ENCODE measurements around the gene RNF217. TPM values are rescaled to one million over a fixed set of nuclear protein-coding genes. Genes with fewer than 3 reads are reported as not detected.

The RNF217 gene
- total RNA-seq, 3 donors from 2014 or later (not counting 1 experiment from before 2014, with no cell fraction given) = 3.3 to 9.5 (median 4.4) TPM

DNA sequence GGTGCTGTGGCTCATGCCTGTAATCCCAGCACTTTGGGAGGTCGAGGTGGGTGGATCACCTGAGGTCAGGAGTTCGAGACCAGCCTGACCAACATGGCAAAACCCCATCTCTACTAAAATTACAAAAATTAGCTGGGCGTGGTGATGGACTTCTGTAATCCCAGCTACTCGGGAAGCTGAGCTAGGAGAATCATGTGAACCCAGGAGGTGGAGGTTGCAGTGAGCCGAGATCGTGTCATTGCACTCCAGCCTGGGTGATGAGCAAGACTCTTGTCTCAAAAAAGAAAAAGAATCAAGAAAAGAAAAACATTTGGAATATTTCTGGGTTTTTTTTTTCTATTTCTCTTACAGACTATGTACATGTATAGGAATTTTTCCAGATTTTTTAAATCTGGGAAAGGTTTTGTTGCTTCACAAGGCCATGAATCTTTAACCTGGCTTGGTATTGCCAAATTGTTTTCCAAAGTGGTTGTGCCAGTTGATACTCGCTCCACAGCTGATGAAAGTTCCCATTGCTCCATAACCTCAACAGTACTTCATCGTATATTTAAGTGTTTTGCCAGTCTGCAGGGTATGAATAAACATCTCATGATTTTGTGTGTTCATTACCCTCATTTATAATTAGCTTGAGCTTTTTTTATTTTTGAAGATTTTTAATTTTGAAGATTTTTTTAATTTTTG, 33.5 kb downstream of the RNF217 start:
- Mint-ChIP-seq H3K4me1 (no peaks in the 10 kb centered on the region), H3K9me3 (no peaks in the 10 kb centered on the region), H3K4me3 (no peak overlapping the region), H3K36me3 (no peaks in the 10 kb centered on the region), H3K27me3 (ENCODE audit: low read depth in 2 of 2) (peaks cover 0 to 3% of the 10 kb centered on the region in 2 donors), H3K27ac (no peak overlapping the region)
- H3K4me3 ChIP-seq (ENCODE audit: low read length) = no peak overlapping the region
- DNase-seq (no peak), ATAC-seq (no peak)
- no peaks in the 10 kb centered on the region for H3K4me1 ChIP-seq (ENCODE audit: control insufficient read depth, insufficient read depth, low read length)
- H3K27ac ChIP-seq (ENCODE audit: low read length) = no peak overlapping the region
- TF ChIP-seq, protein P1, sequence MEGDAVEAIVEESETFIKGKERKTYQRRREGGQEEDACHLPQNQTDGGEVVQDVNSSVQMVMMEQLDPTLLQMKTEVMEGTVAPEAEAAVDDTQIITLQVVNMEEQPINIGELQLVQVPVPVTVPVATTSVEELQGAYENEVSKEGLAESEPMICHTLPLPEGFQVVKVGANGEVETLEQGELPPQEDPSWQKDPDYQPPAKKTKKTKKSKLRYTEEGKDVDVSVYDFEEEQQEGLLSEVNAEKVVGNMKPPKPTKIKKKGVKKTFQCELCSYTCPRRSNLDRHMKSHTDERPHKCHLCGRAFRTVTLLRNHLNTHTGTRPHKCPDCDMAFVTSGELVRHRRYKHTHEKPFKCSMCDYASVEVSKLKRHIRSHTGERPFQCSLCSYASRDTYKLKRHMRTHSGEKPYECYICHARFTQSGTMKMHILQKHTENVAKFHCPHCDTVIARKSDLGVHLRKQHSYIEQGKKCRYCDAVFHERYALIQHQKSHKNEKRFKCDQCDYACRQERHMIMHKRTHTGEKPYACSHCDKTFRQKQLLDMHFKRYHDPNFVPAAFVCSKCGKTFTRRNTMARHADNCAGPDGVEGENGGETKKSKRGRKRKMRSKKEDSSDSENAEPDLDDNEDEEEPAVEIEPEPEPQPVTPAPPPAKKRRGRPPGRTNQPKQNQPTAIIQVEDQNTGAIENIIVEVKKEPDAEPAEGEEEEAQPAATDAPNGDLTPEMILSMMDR (IDR thresholded peaks at IDR 0.05) = no peak
- no peaks in the 10 kb centered on the region for H3K36me3 ChIP-seq (ENCODE audit: control insufficient read depth, insufficient read depth, low read length)
- intact Hi-C loops (cut with micrococcal nuclease) = no loop called here
- no peaks in the 10 kb centered on the region for H3K9me3 ChIP-seq (ENCODE audit: control insufficient read depth, insufficient read depth, low read length)
- WGBS (ENCODE audit: insufficient coverage) = 94% methylated on average over 8 of the region's 8 CpGs
- H3K27me3 ChIP-seq (ENCODE audit: control insufficient read depth, insufficient read depth, low read length) = no peaks in the 10 kb centered on the region

DNA sequence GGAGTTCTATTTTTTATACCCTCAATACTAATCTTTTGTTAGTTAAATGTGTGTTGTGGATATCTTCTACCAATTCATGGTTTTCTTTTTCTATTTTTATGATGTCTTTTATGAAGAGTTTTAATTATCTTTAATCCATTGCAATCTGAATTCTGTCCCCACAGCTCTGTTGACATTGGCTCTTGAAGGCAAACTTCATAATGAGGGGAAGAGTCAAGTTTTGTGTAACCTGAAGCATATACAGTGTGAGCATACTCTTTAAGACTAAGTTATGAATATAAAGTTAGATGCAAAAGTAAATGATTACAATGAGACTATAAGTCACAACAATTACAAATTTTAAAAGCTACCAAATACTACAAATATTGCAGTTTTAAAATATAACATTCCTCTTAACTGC, 34.2 kb downstream of the RNF217 start:
- Mint-ChIP-seq H3K9me3 (no peaks in the 10 kb centered on the region), H3K4me3 (no peak overlapping the region), H3K36me3 (no peaks in the 10 kb centered on the region), H3K27me3 (ENCODE audit: low read depth in 2 of 2) (no peaks in the 10 kb centered on the region), H3K27ac (no peak overlapping the region), H3K4me1 (no peaks in the 10 kb centered on the region)
- DNase-seq (no peak), ATAC-seq (no peak)
- Histone ChIP-seq H3K27me3 (ENCODE audit: control insufficient read depth, insufficient read depth, low read length) (no peaks in the 10 kb centered on the region), H3K27ac (ENCODE audit: low read length) (no peak overlapping the region), H3K36me3 (ENCODE audit: control insufficient read depth, insufficient read depth, low read length) (no peaks in the 10 kb centered on the region), H3K4me1 (ENCODE audit: control insufficient read depth, insufficient read depth, low read length) (no peaks in the 10 kb centered on the region), H3K9me3 (ENCODE audit: control insufficient read depth, insufficient read depth, low read length) (no peaks in the 10 kb centered on the region), H3K4me3 (ENCODE audit: low read length) (no peak overlapping the region)
- intact Hi-C loops (cut with micrococcal nuclease) = no loop called here
- TF ChIP-seq, protein P1 (IDR thresholded peaks at IDR 0.05) = no peak

DNA sequence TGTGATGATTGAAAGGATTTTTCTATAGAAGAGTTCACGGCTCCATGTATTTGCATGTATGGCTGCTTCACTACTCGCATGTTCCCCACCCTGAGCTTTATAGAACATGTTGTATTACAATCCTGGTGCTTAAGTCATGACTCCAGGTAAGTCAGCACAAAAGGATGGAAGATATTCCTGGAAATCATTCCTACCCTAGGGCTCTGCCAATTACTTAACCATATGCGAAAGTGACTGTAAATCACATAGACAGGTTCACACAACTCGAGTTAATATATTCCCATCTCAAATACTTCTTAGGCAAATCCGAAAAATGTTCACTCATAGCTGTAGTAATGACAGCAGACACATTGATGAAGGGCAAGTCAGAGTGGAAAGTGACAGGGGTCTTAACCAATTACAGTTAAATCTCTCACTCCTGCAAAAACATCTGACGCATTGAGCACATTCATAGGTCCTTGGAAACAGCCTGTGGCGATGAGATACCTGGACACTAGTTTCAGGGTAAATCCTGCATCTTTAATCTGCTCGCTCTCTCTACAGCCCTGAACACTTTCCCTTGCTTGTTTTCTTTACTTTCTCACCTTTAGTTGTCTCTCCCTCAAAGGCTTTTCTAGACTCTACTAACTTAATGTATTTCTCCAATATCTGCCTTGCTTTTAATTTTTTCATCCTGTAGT, 35.1 kb downstream of the RNF217 start:
- no peaks in the 10 kb centered on the region for H3K36me3 Mint-ChIP-seq
- no peaks in the 10 kb centered on the region for H3K27me3 Mint-ChIP-seq (ENCODE audit: low read depth in 2 of 2)
- intact Hi-C loops (cut with micrococcal nuclease) = no loop called here
- H3K9me3 Mint-ChIP-seq = no peaks in the 10 kb centered on the region
- no peak overlapping the region for H3K4me3 Mint-ChIP-seq
- TF ChIP-seq, protein P1 (IDR thresholded peaks at IDR 0.05) = no peak
- ATAC-seq (no peak), DNase-seq (no peak)
- 94% methylated on average over 6 of the region's 8 CpGs for WGBS (ENCODE audit: insufficient coverage)
- H3K27ac ChIP-seq (ENCODE audit: low read length) = no peak overlapping the region
- no peaks in the 10 kb centered on the region for H3K27me3 ChIP-seq (ENCODE audit: control insufficient read depth, insufficient read depth, low read length)
- no peak overlapping the region for H3K27ac Mint-ChIP-seq
- H3K4me3 ChIP-seq (ENCODE audit: low read length) = no peak overlapping the region
- H3K36me3 ChIP-seq (ENCODE audit: control insufficient read depth, insufficient read depth, low read length) = no peaks in the 10 kb centered on the region
- no peaks in the 10 kb centered on the region for H3K4me1 ChIP-seq (ENCODE audit: control insufficient read depth, insufficient read depth, low read length)
- H3K4me1 Mint-ChIP-seq = no peaks in the 10 kb centered on the region
- H3K9me3 ChIP-seq (ENCODE audit: control insufficient read depth, insufficient read depth, low read length) = no peaks in the 10 kb centered on the region
